ENCODE results near the gene ANKLE2.

- TF ChIP-seq POLR2AphosphoS5 (IDR thresholded peaks at IDR 0.05) (no peak), CTCF (IDR thresholded peaks at IDR 0.05) (no peak), POLR2A (IDR thresholded peaks at IDR 0.05) (no peak)
These were observed 13.3 kb downstream of the ANKLE2 start for GRCh38 chr12:132748319-132748718.

Data from breast epithelium (tissue), 3 donors.